IMR-90 (cell line): Measurements from ENCODE around the gene WASHC3.

Source experiments
- CTCF ChIP-seq: conservative IDR thresholded peaks from 2 replicates; pipeline ENCODE4 v1.5.1; 2012; ENCODE audit warnings: mild to moderate bottlenecking, low read depth, low read length, improper control_type of control experiment
- MAFK ChIP-seq: IDR thresholded peaks from 2 replicates; pipeline ENCODE4 v1.6.1; 2012; ENCODE audit warnings: low read depth, low read length, improper control_type of control experiment
- POLR2A ChIP-seq: IDR thresholded peaks from 2 replicates; pipeline ENCODE4 v1.6.1; 2012; ENCODE audit warnings: mild to moderate bottlenecking, low read depth, low read length
- RAD21 ChIP-seq: IDR thresholded peaks from 2 replicates; pipeline ENCODE4 v1.6.1; 2012; ENCODE audit warnings: low read length, improper control_type of control experiment
- RFX5 ChIP-seq: IDR thresholded peaks from 2 replicates; pipeline ENCODE4 v1.8.0; 2012; ENCODE audit warnings: low read depth, mild to moderate bottlenecking, low read length, moderate library complexity
- SMC3 ChIP-seq: fragments of 150-350 bp; IDR thresholded peaks from 2 replicates; pipeline ENCODE4 v1.6.1; 2016; ENCODE audit warnings: low read depth, mild to moderate bottlenecking, antibody characterized with exemption, low read length, moderate library complexity
- USF2 ChIP-seq: fragments of 150-350 bp; IDR thresholded peaks from 2 replicates; pipeline ENCODE4 v1.6.1; 2017; ENCODE audit warnings: mild to moderate bottlenecking, antibody characterized with exemption, low read length, low read depth

GRCh38 chr12:102051431-102051965, 10.3 kb downstream of the WASHC3 start:
- TF ChIP-seq CTCF = no peak
- no peak for TF ChIP-seq POLR2A
- TF ChIP-seq USF2 = no peak
- TF ChIP-seq RFX5 = no peak
- TF ChIP-seq SMC3 = no peak
- no peak for TF ChIP-seq MAFK
- no peak for TF ChIP-seq RAD21
